Mesenchymal stem cell (in vitro differentiated cells and primary cell): ENCODE measurements around the gene PLIN5.

ENCODE experiments used
- DNase-seq: peaks from one replicate; pipeline ENCODE4 v3.0.0-alpha.2; 2013
- H2AFZ ChIP-seq: one replicate; pipeline ENCODE4 v1.6.1; 2013; ENCODE audit warnings: low read depth, mild to moderate bottlenecking, control low read depth, inconsistent platforms, low read length, moderate library complexity
- H2AK5ac ChIP-seq: 2 replicates; pipeline ENCODE4 v1.6.1; 2013; ENCODE audit warnings: low read length, moderate library complexity, mild to moderate bottlenecking, inconsistent platforms; ENCODE audit not compliant: severe bottlenecking
- H2BK120ac ChIP-seq: one replicate; pipeline ENCODE4 v1.6.1; 2013; ENCODE audit warnings: low read depth, mild to moderate bottlenecking, inconsistent platforms, low read length, moderate library complexity
- H2BK12ac ChIP-seq, 2 experiments: one replicate each; pipeline ENCODE4 v1.6.1; 2013; ENCODE audit warnings: inconsistent platforms in 2 of 2, low read length in 2 of 2, mild to moderate bottlenecking in 2 of 2, moderate library complexity in 2 of 2, control low read depth in 1 of 2
- H2BK15ac ChIP-seq: one replicate; pipeline ENCODE4 v1.6.1; 2013; ENCODE audit warnings: mild to moderate bottlenecking, low read depth, inconsistent platforms; ENCODE audit not compliant: poor library complexity, severe bottlenecking
- H2BK5ac ChIP-seq: 2 replicates; pipeline ENCODE4 v1.6.1; 2013; ENCODE audit warnings: low read depth, mild to moderate bottlenecking, low read length, control low read depth, inconsistent platforms; ENCODE audit not compliant: poor library complexity, severe bottlenecking
- H3K14ac ChIP-seq, 2 experiments: one replicate each; pipeline ENCODE4 v1.6.1; 2013; ENCODE audit warnings: inconsistent platforms in 2 of 2, low read length in 2 of 2, control low read depth in 1 of 2, mild to moderate bottlenecking in 1 of 2, moderate library complexity in 1 of 2
- H3K18ac ChIP-seq, 2 experiments: one replicate each; pipeline ENCODE4 v1.6.1; 2013; ENCODE audit warnings: inconsistent platforms in 2 of 2, low read length in 2 of 2, control low read depth in 1 of 2, low read depth in 1 of 2, mild to moderate bottlenecking in 1 of 2
- H3K23ac ChIP-seq, 2 experiments: one replicate each; pipeline ENCODE4 v1.6.1; 2013; ENCODE audit warnings: inconsistent platforms in 2 of 2, low read length in 2 of 2, mild to moderate bottlenecking in 2 of 2, moderate library complexity in 2 of 2, control low read depth in 1 of 2
- H3K27ac ChIP-seq: 2 replicates; pipeline ENCODE4 v1.5.1; 2013; ENCODE audit warnings: mild to moderate bottlenecking, moderate library complexity, low read length, control low read depth, inconsistent platforms; ENCODE audit not compliant: poor library complexity, severe bottlenecking
- H3K27me3 ChIP-seq, 2 experiments: 2 replicates each; pipeline versions ENCODE4 v1.6.1 to v1.7.0; 2013; ENCODE audit warnings: low read length in 2 of 2, mild to moderate bottlenecking in 2 of 2, moderate library complexity in 2 of 2, control low read depth in 1 of 2, inconsistent platforms in 1 of 2; ENCODE audit not compliant: control insufficient read depth in 1 of 2, insufficient read depth in 1 of 2
- H3K36me3 ChIP-seq, 2 experiments: 2 replicates each; pipeline versions ENCODE4 v1.6.1 to v1.7.0; 2013; ENCODE audit warnings: low read length in 2 of 2, control low read depth in 1 of 2, inconsistent platforms in 1 of 2, low read depth in 1 of 2, mild to moderate bottlenecking in 1 of 2; ENCODE audit not compliant: insufficient read depth in 2 of 2, control insufficient read depth in 1 of 2
- H3K4ac ChIP-seq, 2 experiments: one replicate each; pipeline ENCODE4 v1.6.1; 2013; ENCODE audit warnings: inconsistent platforms in 2 of 2, low read length in 2 of 2, mild to moderate bottlenecking in 2 of 2, moderate library complexity in 2 of 2, control low read depth in 1 of 2, low read depth in 1 of 2
- H3K4me1 ChIP-seq: 2 replicates; pipeline ENCODE4 v1.6.1; 2013; ENCODE audit warnings: low read depth, low read length, control low read depth; ENCODE audit not compliant: control insufficient read depth, insufficient read depth
- H3K4me2 ChIP-seq: 2 replicates; pipeline ENCODE4 v1.6.1; 2013; ENCODE audit warnings: low read length, mild to moderate bottlenecking, inconsistent platforms; ENCODE audit not compliant: poor library complexity, severe bottlenecking
- H3K4me3 ChIP-seq, 2 experiments: 2 replicates each; pipeline versions ENCODE4 v1.5.1 to v1.7.0; 2013; ENCODE audit warnings: low read length in 2 of 2, mild to moderate bottlenecking in 2 of 2, control low read depth in 1 of 2, low read depth in 1 of 2; ENCODE audit not compliant: insufficient read depth in 1 of 2
- H3K79me1 ChIP-seq: replicated peaks from 2 replicates; pipeline ENCODE4 v1.6.1; 2013; ENCODE audit warnings: mild to moderate bottlenecking, control low read depth, low read length, inconsistent platforms; ENCODE audit not compliant: poor library complexity, severe bottlenecking
- H3K9ac ChIP-seq: 2 replicates; pipeline ENCODE4 v1.7.0; 2013; ENCODE audit warnings: mild to moderate bottlenecking, low read length, moderate library complexity
- H3K9me3 ChIP-seq: 2 replicates; pipeline ENCODE4 v1.7.0; 2013; ENCODE audit warnings: mild to moderate bottlenecking, low read length; ENCODE audit not compliant: control insufficient read depth
- H4K8ac ChIP-seq: one replicate; pipeline ENCODE4 v1.6.1; 2013; ENCODE audit warnings: inconsistent platforms, mild to moderate bottlenecking, low read length, moderate library complexity
- H4K91ac ChIP-seq: one replicate; pipeline ENCODE4 v1.6.1; 2013; ENCODE audit warnings: mild to moderate bottlenecking, low read length, inconsistent platforms
- WGBS: methylation state at CpG from one replicate; pipeline ENCODE4 v1.1.7; 2013; ENCODE audit warnings: mixed read lengths; 5-methylcytosine and 5-hydroxymethylcytosine counted together

The PLIN5 gene

GRCh38 chr19:4499855-4500254 lies 35.2 kb downstream of the PLIN5 start:
- Histone ChIP-seq H3K14ac (no peak overlapping the region), H3K4me3 (no peak overlapping the region), H2BK12ac (no peak overlapping the region), H3K9me3 (no peaks in the 10 kb centered on the region), H4K91ac (no peak overlapping the region), H4K8ac (no peak overlapping the region), H2AK5ac (no peak overlapping the region), H2AFZ (no peak overlapping the region), H2BK120ac (no peak overlapping the region), H3K27me3 (no peaks in the 10 kb centered on the region), H3K79me1 (peaks cover 25% of the 10 kb centered on the region), H3K4me1 (no peaks in the 10 kb centered on the region), H3K27ac (no peak overlapping the region), H3K36me3 (peaks cover 58 to 97% of the 10 kb centered on the region in 2 experiments), H3K23ac (no peak overlapping the region), H3K4me2 (no peak overlapping the region), H3K9ac (no peak overlapping the region), H3K18ac (no peak overlapping the region), H2BK5ac (no peak overlapping the region), H3K4ac (no peak overlapping the region), H2BK15ac (no peak overlapping the region)
- WGBS: 97% methylated on average over 15 of the region's 15 CpGs
- DNase-seq: no peak

- Histone ChIP-seq H2AFZ (no peak overlapping the region), H3K27ac (no peak overlapping the region), H2BK15ac (no peak overlapping the region), H3K4me1 (no peaks in the 10 kb centered on the region), H3K4me2 (no peak overlapping the region), H3K4me3 (no peak overlapping the region), H2BK120ac (no peak overlapping the region), H2AK5ac (no peak overlapping the region), H4K91ac (no peak overlapping the region), H3K9ac (no peak overlapping the region), H2BK5ac (no peak overlapping the region), H3K36me3 (peaks cover 61 to 97% of the 10 kb centered on the region in 2 experiments), H4K8ac (no peak overlapping the region), H3K79me1 (peaks cover 25% of the 10 kb centered on the region), H3K23ac (no peak overlapping the region), H3K4ac (no peak overlapping the region), H3K14ac (no peak overlapping the region), H3K9me3 (no peaks in the 10 kb centered on the region), H3K27me3 (no peaks in the 10 kb centered on the region), H3K18ac (no peak overlapping the region), H2BK12ac (no peak overlapping the region)
- DNase-seq: no peak
- 98% methylated on average over 21 of the region's 23 CpGs for WGBS
Observed at GRCh38 chr19:4499318-4499717, 35.7 kb downstream of the PLIN5 start.

- 89% methylated on average over 11 of the region's 12 CpGs for WGBS
- peaks cover 64 to 97% of the 10 kb centered on the region in 2 experiments for H3K36me3 ChIP-seq
- H4K8ac ChIP-seq: no peak overlapping the region
- H3K79me1 ChIP-seq: peaks cover 28% of the 10 kb centered on the region
- H2BK5ac ChIP-seq: no peak overlapping the region
- H3K18ac ChIP-seq: no peak overlapping the region
- no peak overlapping the region for H2BK120ac ChIP-seq
- H3K27ac ChIP-seq: no peak overlapping the region
- no peak overlapping the region for H2AFZ ChIP-seq
- DNase-seq: no peak
- H2BK15ac ChIP-seq: no peak overlapping the region
- H3K4me2 ChIP-seq: no peak overlapping the region
- no peak overlapping the region for H3K23ac ChIP-seq
- no peaks in the 10 kb centered on the region for H3K4me1 ChIP-seq
- H3K27me3 ChIP-seq: no peaks in the 10 kb centered on the region
- H3K9me3 ChIP-seq: no peaks in the 10 kb centered on the region
- H2BK12ac ChIP-seq: no peak overlapping the region
- H3K9ac ChIP-seq: no peak overlapping the region
- H2AK5ac ChIP-seq: no peak overlapping the region
- no peak overlapping the region for H4K91ac ChIP-seq
- H3K4me3 ChIP-seq: no peak overlapping the region
- H3K4ac ChIP-seq: no peak overlapping the region
- no peak overlapping the region for H3K14ac ChIP-seq
Observed at GRCh38 chr19:4498694-4499093, 36.3 kb downstream of the PLIN5 start.

GRCh38 chr19:4497770-4498389 lies 37.1 kb downstream of the PLIN5 start:
- H3K9me3 ChIP-seq: no peaks in the 10 kb centered on the region
- H2BK5ac ChIP-seq: no peak overlapping the region
- no peak overlapping the region for H3K18ac ChIP-seq
- no peak overlapping the region for H3K4ac ChIP-seq
- peaks cover 69 to 97% of the 10 kb centered on the region in 2 experiments for H3K36me3 ChIP-seq
- H3K27me3 ChIP-seq: no peaks in the 10 kb centered on the region
- peaks cover 34% of the 10 kb centered on the region for H3K79me1 ChIP-seq
- H2AK5ac ChIP-seq: no peak overlapping the region
- no peak overlapping the region for H3K23ac ChIP-seq
- DNase-seq: no peak
- no peak overlapping the region for H2AFZ ChIP-seq
- no peak overlapping the region for H3K4me2 ChIP-seq
- H3K4me3 ChIP-seq: no peak overlapping the region
- no peak overlapping the region for H3K27ac ChIP-seq
- H3K9ac ChIP-seq: no peak overlapping the region
- no peak overlapping the region for H2BK15ac ChIP-seq
- H2BK12ac ChIP-seq: no peak overlapping the region
- no peak overlapping the region for H2BK120ac ChIP-seq
- WGBS: 93% methylated on average over 25 of the region's 25 CpGs
- H4K8ac ChIP-seq: no peak overlapping the region
- H3K4me1 ChIP-seq: no peaks in the 10 kb centered on the region
- H4K91ac ChIP-seq: peak overlapping the region; percentile 39
- H3K14ac ChIP-seq: no peak overlapping the region
